GM19467 (cell line): Measurements from ENCODE around the gene KRT15.

Source experiments
- ATAC-seq: cut with Tn5 transposase; IDR thresholded peaks from one replicate; pipeline ENCODE4 v1.9.1; 2021; ENCODE audit warnings: mild to moderate bottlenecking, moderate library complexity; ENCODE audit not compliant: unreplicated experiment

KRT15 gene

GRCh38 chr17:41483991-41484826 lies 34.5 kb downstream of the KRT15 start:
- no peak for ATAC-seq

GRCh38 chr17:41483531-41483930 lies 35.2 kb downstream of the KRT15 start:
- ATAC-seq: no peak

GRCh38 chr17:41481036-41481435 lies 37.7 kb downstream of the KRT15 start, which contains the start of gene KRT35:
Gene KRT35 (minus strand): TSS chr17:41481151. CDS start chr17:41481097, 54 bp downstream.
- no peak for ATAC-seq

GRCh38 chr17:41480581-41480980 lies 38.1 kb downstream of the KRT15 start:
- ATAC-seq: no peak

- ATAC-seq: no peak
Measured at GRCh38 chr17:41480136-41480535, 38.6 kb downstream of the KRT15 start.

GRCh38 chr17:41478237-41478636 lies 40.5 kb downstream of the KRT15 start:
- no peak for ATAC-seq

GRCh38 chr17:41476866-41477815 lies 41.5 kb downstream of the KRT15 start:
- no peak for ATAC-seq

GRCh38 chr17:41475421-41475820 lies 43.3 kb downstream of the KRT15 start:
- ATAC-seq: no peak

GRCh38 chr17:41474863-41475262 lies 43.8 kb downstream of the KRT15 start:
- no peak for ATAC-seq

GRCh38 chr17:41468346-41468745 lies 50.3 kb downstream of the KRT15 start:
- no peak for ATAC-seq

GRCh38 chr17:41467561-41467960 lies 51.1 kb downstream of the KRT15 start:
- ATAC-seq: no peak

- ATAC-seq: no peak
Measured at GRCh38 chr17:41466988-41467387, 51.7 kb downstream of the KRT15 start, which contains the start of gene KRT32. Gene KRT32 (minus strand): TSS chr17:41467386. CDS start chr17:41467325, 61 bp downstream.

GRCh38 chr17:41464682-41465081 lies 54.0 kb downstream of the KRT15 start:
- ATAC-seq: no peak

GRCh38 chr17:41464173-41464572 lies 54.5 kb downstream of the KRT15 start:
- no peak for ATAC-seq

- ATAC-seq: no peak
Measured at GRCh38 chr17:41463746-41464145, 54.9 kb downstream of the KRT15 start.
